HG03565 (cell line): Measurements from ENCODE around the gene MMEL1.

Experiments used
- ATAC-seq: cut with Tn5 transposase; IDR thresholded peaks from one replicate; pipeline ENCODE4 v1.9.1; 2021; ENCODE audit warnings: mild to moderate bottlenecking, moderate library complexity; ENCODE audit not compliant: unreplicated experiment

Gene MMEL1

GRCh38 chr1:2643414-2644077 lies 10.7 kb upstream of the MMEL1 start:
- no peak for ATAC-seq

- peak; percentile 68 for ATAC-seq
Observed at GRCh38 chr1:2642560-2643413, 10.0 kb upstream of the MMEL1 start.

- ATAC-seq = no peak
Observed at GRCh38 chr1:2642131-2642559, 9.3 kb upstream of the MMEL1 start.

GRCh38 chr1:2641381-2642130 lies 8.7 kb upstream of the MMEL1 start:
- no peak for ATAC-seq

- no peak for ATAC-seq
Observed at GRCh38 chr1:2640626-2641025, 7.8 kb upstream of the MMEL1 start.

- no peak for ATAC-seq
Observed at GRCh38 chr1:2639607-2640521, 7.0 kb upstream of the MMEL1 start.

- no peak for ATAC-seq
Observed at GRCh38 chr1:2639203-2639602, 6.4 kb upstream of the MMEL1 start.

- ATAC-seq = no peak
Observed at GRCh38 chr1:2638466-2639115, 5.8 kb upstream of the MMEL1 start.

GRCh38 chr1:2637442-2638145 lies 4.8 kb upstream of the MMEL1 start:
- ATAC-seq = no peak

- ATAC-seq = no peak
Observed at GRCh38 chr1:2636733-2637132, 3.9 kb upstream of the MMEL1 start.

GRCh38 chr1:2635361-2636010 lies 2.7 kb upstream of the MMEL1 start:
- no peak for ATAC-seq

GRCh38 chr1:2633936-2634491 lies 1.2 kb upstream of the MMEL1 start:
- no peak for ATAC-seq

GRCh38 chr1:2633366-2633935 lies 635 bp upstream of the MMEL1 start:
- no peak for ATAC-seq

GRCh38 chr1:2632051-2632430 lies 775 bp downstream of the MMEL1 start:
- ATAC-seq = no peak

- no peak for ATAC-seq
Observed at GRCh38 chr1:2631136-2632050, 1.4 kb downstream of the MMEL1 start.

GRCh38 chr1:2630498-2631135 lies 2.2 kb downstream of the MMEL1 start:
- ATAC-seq = no peak
